ENCODE data around the gene ZNF496.

DNA sequence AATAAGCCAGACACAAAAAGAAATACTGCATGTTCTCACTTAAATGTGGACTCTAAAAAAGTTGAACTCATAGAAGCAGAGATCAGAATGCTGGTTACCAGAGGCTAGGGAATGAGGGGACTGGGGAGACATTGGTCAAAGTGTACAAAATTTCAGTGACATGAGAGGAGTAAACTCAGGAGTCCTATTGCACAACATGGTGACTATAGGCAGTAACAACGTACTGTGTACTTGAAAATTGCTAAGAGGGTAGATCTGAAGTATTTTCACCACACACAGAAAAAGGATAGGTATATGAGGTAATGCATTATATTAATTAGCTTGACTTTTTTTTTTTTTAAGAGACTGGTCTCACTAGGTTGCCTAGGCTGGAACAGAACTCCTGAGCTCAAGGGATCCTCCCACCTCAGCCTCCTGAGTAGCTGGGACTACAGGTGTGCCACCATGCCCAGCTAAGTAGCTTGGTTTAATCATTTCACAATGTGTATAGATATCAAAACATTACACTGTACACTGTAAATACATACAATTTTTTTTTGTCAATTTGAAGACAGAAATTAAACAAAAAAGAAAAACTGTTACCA, 7.4 kb downstream of the ZNF496 start:
- no peak for TF ChIP-seq CTCF (IDR thresholded peaks at IDR 0.05)
- TF ChIP-seq ZFX (IDR thresholded peaks at IDR 0.05; ENCODE audit: borderline replicate concordance) = no peak
